OCI-LY7 (cell line): ENCODE measurements around the gene COL23A1. TPM values are rescaled to one million over a fixed set of nuclear protein-coding genes. Genes with fewer than 3 reads are reported as not detected.

Experiments used
- BruUV-seq: library from RNA; stranded (reverse); fragments of 400-500 nt; replicated peaks from 2 replicates; lab custom pipeline; 2021; lab: Mats Ljungman, UMichigan
- CTCF ChIA-PET: fragments of 300-600 bp; sonication (Branson Sonifier 250); formaldehyde crosslinking; loops from one replicate; lab custom pipeline; 2022; ENCODE audit warnings: antibody characterized with exemption; ENCODE audit not compliant: unreplicated experiment; lab: Charles Lee
- POLR2A ChIA-PET: fragments of 300-600 bp; sonication (Branson Sonifier 250); formaldehyde crosslinking; loops from one replicate; lab custom pipeline; 2022; ENCODE audit warnings: antibody characterized with exemption; lab: Charles Lee
- DNase-seq: peaks from one replicate; pipeline ENCODE4 v3.0.0-alpha.2; 2015; ENCODE audit warnings: low spot score
- H2AFZ ChIP-seq: fragments of 200-600 bp; sonication (generic), shearing (Covaris generic); 2 replicates; pipeline ENCODE4 v1.6.1; 2014; ENCODE audit warnings: mild to moderate bottlenecking, antibody characterized with exemption, low read length, moderate library complexity
- H3K27ac ChIP-seq: fragments of 200-600 bp; sonication (generic); 2 replicates; pipeline ENCODE4 v1.5.1; 2014; ENCODE audit warnings: mixed run types, low read depth, mild to moderate bottlenecking, moderate library complexity, low read length, inconsistent platforms; ENCODE audit not compliant: poor library complexity, severe bottlenecking
- H3K36me3 ChIP-seq: fragments of 200-600 bp; sonication (generic); 2 replicates; pipeline ENCODE4 v1.6.1; 2014; ENCODE audit warnings: mild to moderate bottlenecking, antibody characterized with exemption, low read length, moderate library complexity, mixed read lengths; ENCODE audit not compliant: insufficient read depth
- H3K4me1 ChIP-seq: fragments of 200-600 bp; sonication (generic); 2 replicates; pipeline ENCODE4 v1.5.1; 2014; ENCODE audit warnings: mild to moderate bottlenecking, low read length; ENCODE audit not compliant: insufficient read depth, poor library complexity, severe bottlenecking
- H3K4me2 ChIP-seq: fragments of 200-600 bp; sonication (generic); 2 replicates; pipeline ENCODE4 v1.6.1; 2014; ENCODE audit warnings: mild to moderate bottlenecking, low read length
- H3K4me3 ChIP-seq: fragments of 200-600 bp; sonication (generic); 2 replicates; pipeline ENCODE4 v1.5.1; 2014; ENCODE audit warnings: mild to moderate bottlenecking, low read depth, low read length; ENCODE audit not compliant: poor library complexity, severe bottlenecking
- H3K79me2 ChIP-seq: fragments of 200-600 bp; sonication (generic); 2 replicates; pipeline ENCODE4 v1.6.1; 2016; ENCODE audit warnings: low read depth, mild to moderate bottlenecking, low read length, moderate library complexity, mixed read lengths; ENCODE audit not compliant: insufficient read depth
- H3K9me2 ChIP-seq: fragments of 200-600 bp; sonication (generic); 2 replicates; pipeline ENCODE4 v1.6.1; 2016; ENCODE audit warnings: mild to moderate bottlenecking, low read length, mixed read lengths; ENCODE audit not compliant: insufficient read depth
- H3K9me3 ChIP-seq: fragments of 200-600 bp; sonication (generic); 2 replicates; pipeline ENCODE4 v1.6.1; 2014; ENCODE audit warnings: mild to moderate bottlenecking, mixed run types, low read length, mixed read lengths
- H4K20me1 ChIP-seq: fragments of 200-600 bp; sonication (generic); 2 replicates; pipeline ENCODE4 v1.6.1; 2014; ENCODE audit warnings: mild to moderate bottlenecking, antibody characterized with exemption, low read length, moderate library complexity, mixed read lengths; ENCODE audit not compliant: insufficient read depth
- CTCF ChIP-seq: fragments of 200-600 bp; sonication (generic); conservative IDR thresholded peaks from 2 replicates; pipeline ENCODE4 v1.5.1; 2014; ENCODE audit warnings: mild to moderate bottlenecking, antibody characterized with exemption, low read length, moderate library complexity, mixed read lengths
- EZH2phosphoT487 ChIP-seq: fragments of 200-600 bp; sonication (generic); IDR thresholded peaks from 2 replicates; pipeline ENCODE4 v1.6.1; 2018; ENCODE audit warnings: low read depth, borderline replicate concordance, mild to moderate bottlenecking, mixed run types, antibody characterized with exemption, low read length, moderate library complexity, mixed read lengths
- intact Hi-C: fragments of 100-400 bp; cut with micrococcal nuclease; formaldehyde crosslinking; loops from one replicate; pipeline ENCODE4 v1.10.0; 2022; ENCODE audit not compliant: unreplicated experiment
- total RNA-seq, 2 experiments: library from RNA; depleted of rRNA in 1 of 2; stranded (reverse); fragments of >200 nt in 1 of 2; shearing (Covaris generic) in 1 of 2; gene quantifications; 2 replicates each; pipeline ENCODE4 v1.2.3, GENCODE V29; 2014 to 2022

COL23A1 gene
- total RNA-seq, 2 experiments from 2014 or later, result 0.53 TPM; not detected in 1

DNA sequence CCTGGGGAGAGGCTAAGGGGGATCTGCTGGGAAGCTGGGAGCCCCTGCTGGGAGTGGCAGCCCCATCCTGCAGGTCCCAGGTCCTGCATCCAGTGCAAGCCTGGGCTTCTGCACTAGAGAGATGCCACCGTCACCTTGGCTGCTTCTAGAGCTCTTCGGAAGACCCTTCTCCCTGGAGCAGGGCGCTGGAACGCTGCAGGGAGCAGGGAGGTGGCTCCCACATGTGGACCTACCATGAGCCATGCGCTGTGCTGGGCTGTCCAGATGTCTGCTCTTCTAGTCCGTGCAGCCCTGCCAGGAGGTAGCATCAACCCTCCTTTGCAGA, 266.7 kb downstream of the COL23A1 start:
- Histone ChIP-seq H3K27ac (no peak overlapping the region), H3K9me2 (no peaks in the 10 kb centered on the region), H3K36me3 (no peaks in the 10 kb centered on the region), H3K9me3 (no peaks in the 10 kb centered on the region), H4K20me1 (no peaks in the 10 kb centered on the region), H3K79me2 (no peaks in the 10 kb centered on the region), H3K4me2 (no peak overlapping the region), H3K4me1 (no peaks in the 10 kb centered on the region), H2AFZ (no peak overlapping the region), H3K4me3 (no peak overlapping the region)
- CTCF ChIA-PET, result no interaction called here
- no TSS peak for BruUV-seq
- POLR2A ChIA-PET, result interaction anchor here (0.5 kb wide), 1 partner anchor 1271 kb away, joined by 3 read pairs; no protein-coding TSS in a partner anchor
- TF ChIP-seq EZH2phosphoT487 (no peak), CTCF (no peak)
- no peak for DNase-seq
- intact Hi-C loops, result no loop called here

GRCh38 chr5:178322736-178323540, 267.3 kb downstream of the COL23A1 start:
- intact Hi-C loops, result no loop called here
- no peak overlapping the region for H3K4me2 ChIP-seq
- H3K27ac ChIP-seq, result no peak overlapping the region
- TF ChIP-seq EZH2phosphoT487 (no peak), CTCF (no peak)
- no peaks in the 10 kb centered on the region for H3K9me2 ChIP-seq
- DNase-seq, result no peak
- H2AFZ ChIP-seq, result no peak overlapping the region
- ChIA-PET POLR2A (no interaction called here), CTCF (no interaction called here)
- H3K4me1 ChIP-seq, result no peaks in the 10 kb centered on the region
- H3K79me2 ChIP-seq, result no peaks in the 10 kb centered on the region
- H4K20me1 ChIP-seq, result no peaks in the 10 kb centered on the region
- H3K36me3 ChIP-seq, result no peaks in the 10 kb centered on the region
- no peaks in the 10 kb centered on the region for H3K9me3 ChIP-seq
- H3K4me3 ChIP-seq, result no peak overlapping the region
- no TSS peak for BruUV-seq

- intact Hi-C loops, result no loop called here
- no peaks in the 10 kb centered on the region for H3K79me2 ChIP-seq
- no peaks in the 10 kb centered on the region for H3K4me1 ChIP-seq
- no peaks in the 10 kb centered on the region for H3K9me2 ChIP-seq
- H3K36me3 ChIP-seq, result no peaks in the 10 kb centered on the region
- TF ChIP-seq CTCF, result no peak
- no peaks in the 10 kb centered on the region for H3K9me3 ChIP-seq
- H3K27ac ChIP-seq, result no peak overlapping the region
- ChIA-PET CTCF (no interaction called here), POLR2A (interaction anchor here (0.8 kb wide), 1 partner anchor 263 kb away, joined by 3 read pairs; no protein-coding TSS in a partner anchor)
- H4K20me1 ChIP-seq, result no peaks in the 10 kb centered on the region
- no peak for DNase-seq
- H2AFZ ChIP-seq, result no peak overlapping the region
- H3K4me3 ChIP-seq, result no peak overlapping the region
- no peak overlapping the region for H3K4me2 ChIP-seq
- BruUV-seq, result no TSS peak
Observed at GRCh38 chr5:178320281-178320855, 269.8 kb downstream of the COL23A1 start.
